GM19324 (cell line): ENCODE data around the gene CD109.
"Not testable (repeated sequence)": the region's sequence is repeated elsewhere in the genome, so short reads cannot be mapped to it uniquely, and the experiment has no call there.

Experiments
- ATAC-seq: cut with Tn5 transposase; IDR thresholded peaks from one replicate; pipeline ENCODE4 v1.9.1; 2021; ENCODE audit warnings: mild to moderate bottlenecking, moderate library complexity; ENCODE audit not compliant: unreplicated experiment, low FRiP score

CD109 gene

GRCh38 chr6:73724389-73724788 lies 28.4 kb downstream of the CD109 start:
- no peak for ATAC-seq

GRCh38 chr6:73725192-73725591 lies 29.2 kb downstream of the CD109 start:
- not testable (repeated sequence) for ATAC-seq

GRCh38 chr6:73727114-73727513 lies 31.1 kb downstream of the CD109 start:
- ATAC-seq: no peak

GRCh38 chr6:73728548-73729205 lies 32.7 kb downstream of the CD109 start:
- ATAC-seq: peak; percentile 40

- ATAC-seq: no peak
Measured at GRCh38 chr6:73731285-73731684, 35.3 kb downstream of the CD109 start.

GRCh38 chr6:73732845-73733675 lies 37.1 kb downstream of the CD109 start:
- ATAC-seq: peak; percentile 75

- no peak for ATAC-seq
Measured at GRCh38 chr6:73733791-73734190, 37.8 kb downstream of the CD109 start.

GRCh38 chr6:73734832-73735453 lies 38.9 kb downstream of the CD109 start:
- no peak for ATAC-seq

GRCh38 chr6:73738367-73739028 lies 42.5 kb downstream of the CD109 start:
- no peak for ATAC-seq

GRCh38 chr6:73739096-73739495 lies 43.1 kb downstream of the CD109 start:
- peak; percentile 60 for ATAC-seq

GRCh38 chr6:73742433-73742832 lies 46.4 kb downstream of the CD109 start:
- no peak for ATAC-seq

- ATAC-seq: no peak
Measured at GRCh38 chr6:73743081-73743480, 47.1 kb downstream of the CD109 start.

- ATAC-seq: no peak
Measured at GRCh38 chr6:73743556-73743955, 47.6 kb downstream of the CD109 start.

GRCh38 chr6:73746787-73747186 lies 50.8 kb downstream of the CD109 start:
- ATAC-seq: no peak

- peak; percentile 99 for ATAC-seq
Measured at GRCh38 chr6:73747289-73747688, 51.3 kb downstream of the CD109 start.

- no peak for ATAC-seq
Measured at GRCh38 chr6:73752943-73753342, 56.9 kb downstream of the CD109 start.

GRCh38 chr6:73766040-73766439 lies 70.0 kb downstream of the CD109 start:
- no peak for ATAC-seq

- ATAC-seq: no peak
Measured at GRCh38 chr6:73768558-73768957, 72.6 kb downstream of the CD109 start.

GRCh38 chr6:73769976-73770375 lies 74.0 kb downstream of the CD109 start:
- ATAC-seq: no peak

GRCh38 chr6:73774311-73774774 lies 78.3 kb downstream of the CD109 start:
- ATAC-seq: no peak

- no peak for ATAC-seq
Measured at GRCh38 chr6:73779943-73780342, 83.9 kb downstream of the CD109 start.
